DMS153 treated with DMSO at 0.1 percent for 48 hours (cell line): ENCODE measurements around the gene TRIM77.
"Not testable (repeated sequence)": the region's sequence is repeated elsewhere in the genome, so short reads cannot be mapped to it uniquely, and the experiment has no call there.

Experiments
- DNase-seq: peaks from one replicate; lab custom pipeline; 2025; ENCODE audit not compliant: unreplicated experiment; lab: John Stamatoyannopoulos, UW

TRIM77 gene, protein sequence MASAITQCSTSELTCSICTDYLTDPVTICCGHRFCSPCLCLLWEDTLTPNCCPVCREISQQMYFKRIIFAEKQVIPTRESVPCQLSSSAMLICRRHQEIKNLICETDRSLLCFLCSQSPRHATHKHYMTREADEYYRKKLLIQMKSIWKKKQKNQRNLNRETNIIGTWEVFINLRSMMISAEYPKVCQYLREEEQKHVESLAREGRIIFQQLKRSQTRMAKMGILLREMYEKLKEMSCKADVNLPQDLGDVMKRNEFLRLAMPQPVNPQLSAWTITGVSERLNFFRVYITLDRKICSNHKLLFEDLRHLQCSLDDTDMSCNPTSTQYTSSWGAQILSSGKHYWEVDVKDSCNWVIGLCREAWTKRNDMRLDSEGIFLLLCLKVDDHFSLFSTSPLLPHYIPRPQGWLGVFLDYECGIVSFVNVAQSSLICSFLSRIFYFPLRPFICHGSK

GRCh38 chr11:89709999-89710398, at the start of gene TRIM77:
TSS of gene TRIM77 (plus strand) at chr11:89710299. CDS start at chr11:89710299, 0 bp downstream.
- DNase-seq, result not testable (repeated sequence)

- DNase-seq, result no peak
Measured at GRCh38 chr11:89667001-89667400, 43.1 kb upstream of the TRIM77 start.

- not testable (repeated sequence) for DNase-seq
Measured at GRCh38 chr11:89668158-89668557, 41.9 kb upstream of the TRIM77 start.

DNA sequence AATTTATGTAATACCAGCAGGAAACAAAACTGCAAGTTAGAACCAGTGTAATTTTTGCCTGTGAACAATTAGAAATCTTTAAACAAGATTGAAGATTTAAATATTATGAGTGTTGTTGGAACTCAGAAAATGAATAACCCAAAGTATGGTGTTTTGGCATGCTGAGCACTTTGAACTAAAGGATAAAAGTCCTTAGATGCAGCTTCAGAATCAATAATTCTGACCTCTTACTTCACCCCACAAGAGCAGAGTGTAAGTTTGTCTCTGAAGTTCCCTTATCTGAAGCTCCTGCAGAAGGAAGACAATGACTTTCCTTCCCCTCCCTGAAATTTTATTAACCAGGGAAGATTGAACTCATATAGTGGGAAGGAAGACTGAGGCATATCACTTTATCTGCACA, 40.5 kb upstream of the TRIM77 start:
- DNase-seq, result not testable (repeated sequence)

DNA sequence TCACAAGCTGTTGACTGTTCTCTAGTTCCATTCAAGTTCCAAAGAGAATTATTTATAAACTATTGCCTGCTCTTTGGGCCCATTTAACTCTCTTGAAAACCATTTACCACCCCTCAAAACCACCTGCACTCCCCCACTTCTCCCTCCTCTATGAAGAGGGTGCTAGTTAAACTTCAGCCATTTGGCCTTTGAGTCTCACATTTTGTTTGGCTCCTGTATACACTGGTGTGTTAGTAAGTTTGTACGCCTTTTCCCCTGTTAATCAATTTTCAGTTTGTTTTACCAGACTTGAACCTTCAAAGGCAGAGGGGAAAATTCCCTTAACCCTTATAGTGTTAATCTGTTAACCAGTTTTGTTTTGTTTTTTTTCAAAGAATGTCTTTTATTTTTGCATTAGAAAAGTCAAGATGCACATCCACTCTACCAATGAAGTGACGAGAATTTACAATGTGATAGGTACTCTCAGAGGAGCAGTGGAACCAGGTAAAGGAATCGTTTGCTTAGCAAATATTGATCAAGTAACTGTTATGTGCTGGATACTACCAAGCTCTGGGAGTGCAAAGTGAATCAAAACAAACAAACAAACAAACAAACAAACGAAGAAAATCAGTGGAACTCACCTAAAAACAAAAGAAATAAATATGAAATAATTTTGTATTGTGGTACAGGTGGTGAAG, 40.0 kb upstream of the TRIM77 start:
- not testable (repeated sequence) for DNase-seq

- DNase-seq, result not testable (repeated sequence)
Measured at GRCh38 chr11:89672547-89672946, 37.6 kb upstream of the TRIM77 start.

GRCh38 chr11:89673380-89673779, 36.7 kb upstream of the TRIM77 start:
- not testable (repeated sequence) for DNase-seq

GRCh38 chr11:89675383-89675782, 34.7 kb upstream of the TRIM77 start:
- not testable (repeated sequence) for DNase-seq

- not testable (repeated sequence) for DNase-seq
Measured at GRCh38 chr11:89675948-89676347, 34.2 kb upstream of the TRIM77 start.

GRCh38 chr11:89707080-89707479, 3.0 kb upstream of the TRIM77 start:
- not testable (repeated sequence) for DNase-seq

GRCh38 chr11:89724866-89725498, 14.9 kb downstream of the TRIM77 start:
- DNase-seq, result not testable (repeated sequence)

GRCh38 chr11:89730215-89730614, 20.1 kb downstream of the TRIM77 start:
- not testable (repeated sequence) for DNase-seq

- no peak for DNase-seq
Measured at GRCh38 chr11:89736566-89736965, 26.5 kb downstream of the TRIM77 start.

DNA sequence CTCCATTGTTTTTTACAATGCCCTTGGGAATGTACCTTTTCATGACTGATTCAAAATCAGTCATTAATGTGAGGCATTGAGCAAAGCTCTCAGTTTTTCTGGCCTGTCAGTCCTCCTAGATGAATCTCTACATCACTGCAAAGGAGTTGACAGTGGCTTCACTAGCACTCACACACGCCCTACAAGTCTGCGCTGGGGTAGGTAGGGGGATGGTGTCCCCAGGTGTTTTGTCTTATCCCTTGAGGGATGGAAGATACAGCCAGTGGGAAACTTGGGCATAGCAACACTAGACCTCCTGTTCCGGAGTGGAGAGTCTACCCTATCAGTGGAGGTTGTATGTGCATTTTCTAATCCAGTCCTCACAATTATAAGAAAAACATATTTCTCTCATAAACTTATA, 27.0 kb downstream of the TRIM77 start:
- DNase-seq, result no peak

DNA sequence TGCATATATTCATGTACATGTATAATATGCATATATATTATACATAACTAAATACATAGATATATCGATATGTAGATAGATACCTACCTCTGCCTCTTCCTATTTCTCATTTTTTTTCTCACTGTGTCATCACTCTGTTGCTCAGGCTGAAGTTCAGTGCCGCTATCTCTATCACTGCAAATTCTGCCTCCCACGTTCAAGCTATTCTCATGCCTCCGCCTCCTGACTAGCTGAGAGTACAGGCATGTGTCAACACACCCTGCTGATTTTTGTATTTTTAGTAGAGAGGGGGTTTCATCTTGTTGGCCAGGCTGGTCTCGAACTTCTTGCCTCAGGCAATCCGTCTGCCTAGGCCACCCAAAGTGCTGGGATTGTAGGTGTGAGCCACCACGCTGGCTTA, 31.3 kb downstream of the TRIM77 start:
- not testable (repeated sequence) for DNase-seq

DNA sequence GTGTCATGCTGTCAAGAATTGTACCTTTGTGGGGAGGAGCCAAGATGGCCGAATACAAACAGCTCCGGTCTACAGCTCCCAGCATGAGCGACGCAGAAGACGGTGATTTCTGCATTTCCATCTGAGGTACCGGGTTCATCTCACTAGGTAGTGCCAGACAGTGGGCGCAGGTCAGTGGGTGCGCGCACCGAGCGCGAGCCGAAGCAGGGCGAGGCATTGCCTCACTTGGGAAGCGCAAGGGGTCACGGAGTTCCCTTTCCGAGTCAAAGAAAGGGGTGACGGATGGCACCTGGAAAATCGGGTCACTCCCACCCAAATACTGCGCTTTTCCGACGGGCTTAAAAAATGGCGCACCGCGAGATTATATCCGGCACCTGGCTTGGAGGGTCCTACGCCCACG, 34.1 kb downstream of the TRIM77 start:
- DNase-seq, result not testable (repeated sequence)

DNA sequence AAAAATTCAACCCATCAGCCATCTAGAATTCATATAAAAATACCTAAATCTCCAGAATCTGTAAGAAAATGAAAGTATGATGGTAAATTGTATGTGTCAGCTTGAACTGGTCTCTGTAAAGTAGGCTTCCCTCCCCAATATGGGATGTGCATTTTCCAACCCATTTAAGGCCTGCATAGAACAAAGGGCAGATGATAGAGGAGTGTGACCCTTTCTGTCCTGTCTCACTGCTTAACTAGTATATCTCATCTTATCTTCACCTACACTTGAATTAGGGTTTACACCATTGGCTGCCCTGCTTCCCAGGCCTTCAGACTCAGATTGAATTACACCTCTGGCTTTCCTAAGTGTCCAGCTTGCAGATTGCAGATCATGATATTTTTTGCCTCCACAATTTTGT, 40.7 kb downstream of the TRIM77 start:
- not testable (repeated sequence) for DNase-seq
